K562 treated with DMSO at 1 percent for 12 hours (cell line): ENCODE measurements around the gene SETD9. TPM values are rescaled to one million over a fixed set of nuclear protein-coding genes. Genes with fewer than 3 reads are reported as not detected.

ENCODE experiments used
- total RNA-seq: library from RNA; unstranded; fragments of 300-600 nt; gene quantifications from 2 replicates; pipeline ENCODE4 v1.2.3, GENCODE V29; 2022; ENCODE audit not compliant: insufficient read depth

The SETD9 gene
- 3.7 and 5.3 TPM in 2 replicates for total RNA-seq

GRCh38 chr5:56909294-56910209 lies at the start of gene SETD9:
Gene SETD9, plus strand, starts transcription at chr5:56909596. Its CDS starts 50 bp downstream, at chr5:56909646.

GRCh38 chr5:56951946-56952691 lies 42.7 kb downstream of the SETD9 start, which contains the start of gene MIER3:
Gene MIER3, minus strand, starts transcription at chr5:56952123. Its CDS starts 21 bp downstream, at chr5:56952102.

Other genes starting within 250 kb of the SETD9 start
- 1.5 and 8.4 TPM in 2 replicates for gene MAP3K1, start 94.0 kb upstream of the SETD9 start, total RNA-seq
- 2.4 and 10.9 TPM in 2 replicates for gene MIER3, start 42.5 kb downstream of the SETD9 start, total RNA-seq